ENCODE results near the gene P2RY2. TPM values are rescaled to one million over a fixed set of nuclear protein-coding genes. Genes with fewer than 3 reads are reported as not detected.

P2RY2 gene
- polyA plus RNA-seq, 2 of the 4 experiments (the other 2 are of a cell fraction), result 3.7 to 6.4 TPM

- FAIRE-seq, result no peak
- H3K4me3 ChIP-seq, result no peak overlapping the region
- no peak for TF ChIP-seq FOXS1 (CRISPR knock-in tag; IDR thresholded peaks at IDR 0.05)
- no peak for TF ChIP-seq RNF2 (IDR thresholded peaks at IDR 0.05; ENCODE audit: borderline replicate concordance, low read depth)
- TF ChIP-seq NPAS2 (CRISPR knock-in tag; IDR thresholded peaks at IDR 0.05; ENCODE audit: borderline replicate concordance), result no peak
- TF ChIP-seq RAD21 (conservative IDR thresholded peaks at IDR 0.05 in 1 of 2, IDR thresholded peaks at IDR 0.05 in 1 of 2), result no peak
- TF ChIP-seq ESRRA (IDR thresholded peaks at IDR 0.05; ENCODE audit: borderline replicate concordance, low read length), result no peak
- no peak for TF ChIP-seq NR3C1 (IDR thresholded peaks at IDR 0.05)
- TF ChIP-seq HEYL (CRISPR knock-in tag; IDR thresholded peaks at IDR 0.05), result no peak
- TF ChIP-seq EHF (CRISPR knock-in tag; IDR thresholded peaks at IDR 0.05), result no peak
- TF ChIP-seq E2F6 (IDR thresholded peaks at IDR 0.05; ENCODE audit: borderline replicate concordance, low read depth), result no peak
- TF ChIP-seq HES2 (IDR thresholded peaks at IDR 0.05), result no peak
- no peak for TF ChIP-seq BHLHE40 (IDR thresholded peaks at IDR 0.05; ENCODE audit: low read depth, low read length)
- no peak for TF ChIP-seq CTCF (IDR thresholded peaks at IDR 0.05)
- no peak for TF ChIP-seq MAFK (IDR thresholded peaks at IDR 0.05; ENCODE audit: partially characterized antibody)
- no peak for TF ChIP-seq RCOR1 (IDR thresholded peaks at IDR 0.05; ENCODE audit: low read depth, low read length)
- no peak for TF ChIP-seq CEBPB (IDR thresholded peaks at IDR 0.05)
- no peak for TF ChIP-seq USF2 (IDR thresholded peaks at IDR 0.05)
- peak; percentile 34 to 49; a peak in 3 of 6 replicates for ATAC-seq
- no peak for DNase-seq (ENCODE audit: low read depth in 1 of 2, low spot score in 1 of 2)
- H3K27ac ChIP-seq, result peak overlapping the region in 1 of 2 experiments; percentile 59; a peak in 2 of 6 replicates
- POLR2A ChIA-PET, result no interaction called here
- peaks cover 27% of the 10 kb centered on the region for H3K4me1 ChIP-seq
- CTCF ChIA-PET, result interaction anchor here (0.6 to 4.5 kb wide), 7 partner anchors 12 to 374 kb away, joined by 3 to 25 read pairs (median 6); no protein-coding TSS in a partner anchor
- 69% methylated on average over 5 of the region's 5 CpGs for WGBS (ENCODE audit: missing lambda C conversion rate)
- H3K4me2 ChIP-seq, result peak overlapping the region; percentile 70
- H3K9me3 ChIP-seq, result no peaks in the 10 kb centered on the region
These were observed 12.3 kb upstream of the P2RY2 start for GRCh38 chr11:73205661-73206343.

GRCh38 chr11:73206801-73207200 is 11.3 kb upstream of the P2RY2 start:
- no peak overlapping the region for H3K4me3 ChIP-seq
- TF ChIP-seq EP300 (IDR thresholded peaks at IDR 0.05) (no peak), BCL3 (IDR thresholded peaks at IDR 0.05) (no peak), E2F6 (IDR thresholded peaks at IDR 0.05; ENCODE audit: borderline replicate concordance, low read depth) (no peak), HDAC2 (IDR thresholded peaks at IDR 0.05) (no peak), MAZ (IDR thresholded peaks at IDR 0.05; ENCODE audit: borderline replicate concordance, low read depth, low read length) (no peak), HEYL (CRISPR knock-in tag; IDR thresholded peaks at IDR 0.05) (no peak), HES2 (IDR thresholded peaks at IDR 0.05) (no peak), RFX5 (IDR thresholded peaks at IDR 0.05) (no peak), RAD21 (conservative IDR thresholded peaks at IDR 0.05 in 1 of 2, IDR thresholded peaks at IDR 0.05 in 1 of 2) (no peak), KDM5A (IDR thresholded peaks at IDR 0.05) (no peak), GATA3 (IDR thresholded peaks at IDR 0.05; ENCODE audit: borderline replicate concordance) (no peak), FOXS1 (CRISPR knock-in tag; IDR thresholded peaks at IDR 0.05) (no peak)
- peak in 1 of 2 experiments; percentile 30 for DNase-seq (ENCODE audit: low read depth in 1 of 2, low spot score in 1 of 2)
- ChIA-PET CTCF (interaction anchor here (0.7 to 4.5 kb wide), 8 partner anchors 11 to 375 kb away, joined by 3 to 25 read pairs (median 8); no protein-coding TSS in a partner anchor), POLR2A (no interaction called here)
- peak in 1 of 2 experiments; percentile 71; a peak in 3 of 6 replicates for ATAC-seq
- H3K4me1 ChIP-seq, result peaks cover 27% of the 10 kb centered on the region
- WGBS (ENCODE audit: missing lambda C conversion rate), result 33% methylated on average over 2 of the region's 2 CpGs
- H3K27ac ChIP-seq, result peak overlapping the region; percentile 59 to 64
- H3K4me2 ChIP-seq, result peak overlapping the region; percentile 70
- no peaks in the 10 kb centered on the region for H3K9me3 ChIP-seq
- FAIRE-seq, result peak; percentile 63

Data from A549 (cell line).